Fibroblast of lung (primary cell): ENCODE results near the gene TUBG1.

ENCODE experiments used
- EZH2 ChIP-seq: IDR thresholded peaks from 2 replicates; pipeline ENCODE4 v1.5.1; 2012; ENCODE audit warnings: low read length, control low read depth, mild to moderate bottlenecking; ENCODE audit errors: missing control alignments
- TF ChIP-seq, protein P1 (sequence below), 2 donors: IDR thresholded peaks in 1 of 2; conservative IDR thresholded peaks in 1 of 2; 1 replicate in 1 of 2; 2 replicates in 1 of 2; pipeline ENCODE4 v1.5.1; 2011 to 2012; ENCODE audit warnings: low read length in 2 of 2, control low read depth in 1 of 2, inconsistent platforms in 1 of 2, low read depth in 1 of 2, mild to moderate bottlenecking in 1 of 2

- TF ChIP-seq EZH2, result no peak
- TF ChIP-seq, protein P1, sequence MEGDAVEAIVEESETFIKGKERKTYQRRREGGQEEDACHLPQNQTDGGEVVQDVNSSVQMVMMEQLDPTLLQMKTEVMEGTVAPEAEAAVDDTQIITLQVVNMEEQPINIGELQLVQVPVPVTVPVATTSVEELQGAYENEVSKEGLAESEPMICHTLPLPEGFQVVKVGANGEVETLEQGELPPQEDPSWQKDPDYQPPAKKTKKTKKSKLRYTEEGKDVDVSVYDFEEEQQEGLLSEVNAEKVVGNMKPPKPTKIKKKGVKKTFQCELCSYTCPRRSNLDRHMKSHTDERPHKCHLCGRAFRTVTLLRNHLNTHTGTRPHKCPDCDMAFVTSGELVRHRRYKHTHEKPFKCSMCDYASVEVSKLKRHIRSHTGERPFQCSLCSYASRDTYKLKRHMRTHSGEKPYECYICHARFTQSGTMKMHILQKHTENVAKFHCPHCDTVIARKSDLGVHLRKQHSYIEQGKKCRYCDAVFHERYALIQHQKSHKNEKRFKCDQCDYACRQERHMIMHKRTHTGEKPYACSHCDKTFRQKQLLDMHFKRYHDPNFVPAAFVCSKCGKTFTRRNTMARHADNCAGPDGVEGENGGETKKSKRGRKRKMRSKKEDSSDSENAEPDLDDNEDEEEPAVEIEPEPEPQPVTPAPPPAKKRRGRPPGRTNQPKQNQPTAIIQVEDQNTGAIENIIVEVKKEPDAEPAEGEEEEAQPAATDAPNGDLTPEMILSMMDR (conservative IDR thresholded peaks at IDR 0.05 in 1 of 2, IDR thresholded peaks at IDR 0.05 in 1 of 2; ENCODE audit: low read depth in 1 of 2, low read length in 2 of 2), result no peak
Observed at GRCh38 chr17:42623732-42624596, 14.5 kb downstream of the TUBG1 start.
